ENCODE measurements around the gene THAP4. TPM values are rescaled to one million over a fixed set of nuclear protein-coding genes. Genes with fewer than 3 reads are reported as not detected.

THAP4 gene
- polyA plus RNA-seq, 3 donors: 15.1 to 25.9 (median 16.3) TPM

DNA sequence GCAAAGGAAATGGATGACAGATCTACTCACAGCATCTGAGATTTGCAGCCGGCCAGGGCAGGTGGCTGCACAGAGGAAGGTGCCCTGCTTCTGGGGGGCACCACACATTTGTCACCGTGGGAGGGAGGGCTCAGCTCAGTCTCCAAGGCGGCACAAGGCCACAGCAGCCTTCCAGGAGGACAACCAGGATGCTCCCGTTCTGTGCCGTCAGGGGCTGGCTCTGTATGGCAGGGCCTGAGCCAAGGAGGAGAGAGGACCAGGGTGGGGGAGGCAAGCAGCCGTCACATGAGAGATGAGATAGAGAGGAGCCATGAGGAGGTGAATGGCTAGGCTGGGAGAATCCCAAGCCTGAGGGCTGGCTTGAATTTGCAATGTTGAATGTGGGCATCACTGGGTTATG, 83.0 kb downstream of the THAP4 start:
- peaks cover 47 to 75% (median 48%) of the 10 kb centered on the region in 3 donors for H3K27me3 Mint-ChIP-seq (ENCODE audit: low read depth in 3 of 3)

GRCh38 chr2:241553512-241553830, 83.5 kb downstream of the THAP4 start:
- H2AFZ ChIP-seq (ENCODE audit: insufficient read depth, low read depth, low read length, poor library complexity, severe bottlenecking): no peak overlapping the region
- peaks cover 48 to 71% (median 48%) of the 10 kb centered on the region in 3 donors for H3K27me3 Mint-ChIP-seq (ENCODE audit: low read depth in 3 of 3)

More for the DNA sequence above, 83.0 kb downstream of the THAP4 start:
- Histone ChIP-seq H4K20me1 (ENCODE audit: insufficient read depth, low read length) (no peaks in the 10 kb centered on the region), H3K9me3 (replicated peaks in 1 of 2; ENCODE audit: control insufficient read depth in 1 of 2, insufficient read depth in 1 of 2, low read length in 2 of 2) (peaks cover 12 to 24% of the 10 kb centered on the region in 2 donors), H3K27ac (ENCODE audit: low read depth in 1 of 2, low read length in 2 of 2) (no peak overlapping the region), H3K36me3 (replicated peaks in 1 of 2; ENCODE audit: control insufficient read depth in 1 of 2, insufficient read depth in 2 of 2, low read length in 2 of 2) (no peaks in the 10 kb centered on the region), H2AFZ (ENCODE audit: insufficient read depth, low read depth, low read length, poor library complexity, severe bottlenecking) (no peak overlapping the region), H3K4me2 (replicated peaks; ENCODE audit: extremely low read depth, low read length, poor library complexity, severe bottlenecking) (no peak overlapping the region), H3K4me1 (ENCODE audit: control insufficient read depth in 1 of 2, insufficient read depth in 2 of 2, low read length in 2 of 2) (peaks cover 0 to 5% of the 10 kb centered on the region in 2 donors), H3K27me3 (ENCODE audit: control insufficient read depth in 2 of 2, insufficient read depth in 2 of 2, low read length in 2 of 2) (peaks cover 19 to 36% of the 10 kb centered on the region in 2 donors), H3K4me3 (replicated peaks in 1 of 3; ENCODE audit: low read depth in 2 of 3, low read length in 3 of 3) (no peak overlapping the region), H3K9ac (ENCODE audit: insufficient read depth, low read length, poor library complexity, severe bottlenecking) (peak overlapping the region; percentile 4), H3K79me2 (ENCODE audit: insufficient read depth, low read length) (no peaks in the 10 kb centered on the region)
- intact Hi-C loops (cut with micrococcal nuclease): no loop called here
- no peak for DNase-seq
- Mint-ChIP-seq H3K4me1 (peaks cover 3% of the 10 kb centered on the region), H3K9me3 (peaks cover 10 to 35% (median 28%) of the 10 kb centered on the region in 7 donors), H3K4me3 (peak overlapping the region in 1 of 2 donors; percentile 46), H3K36me3 (peaks cover 0 to 9% of the 10 kb centered on the region in 2 donors), H3K27ac (no peak overlapping the region)
- 62% methylated on average over 4 of the region's 6 CpGs for WGBS (ENCODE audit: insufficient coverage)
- TF ChIP-seq CTCF (IDR thresholded peaks at IDR 0.05): no peak

More at GRCh38 chr2:241553512-241553830, 83.5 kb downstream of the THAP4 start:
- H3K4me2 ChIP-seq (replicated peaks; ENCODE audit: extremely low read depth, low read length, poor library complexity, severe bottlenecking): no peak overlapping the region
- no peaks in the 10 kb centered on the region for H3K79me2 ChIP-seq (ENCODE audit: insufficient read depth, low read length)
- H3K27me3 ChIP-seq (ENCODE audit: control insufficient read depth in 2 of 2, insufficient read depth in 2 of 2, low read length in 2 of 2): peaks cover 18 to 35% of the 10 kb centered on the region in 2 donors
- Mint-ChIP-seq H3K4me1 (peaks cover 3% of the 10 kb centered on the region), H3K9me3 (peaks cover 10 to 35% (median 28%) of the 10 kb centered on the region in 7 donors), H3K27ac (no peak overlapping the region), H3K36me3 (peaks cover 0 to 9% of the 10 kb centered on the region in 2 donors), H3K4me3 (no peak overlapping the region)
- peaks cover 12 to 23% of the 10 kb centered on the region in 2 donors for H3K9me3 ChIP-seq (replicated peaks in 1 of 2; ENCODE audit: control insufficient read depth in 1 of 2, insufficient read depth in 1 of 2, low read length in 2 of 2)
- WGBS (ENCODE audit: insufficient coverage): no CpG with 5 or more reads among the region's 12 CpGs
- no peaks in the 10 kb centered on the region for H3K36me3 ChIP-seq (replicated peaks in 1 of 2; ENCODE audit: control insufficient read depth in 1 of 2, insufficient read depth in 2 of 2, low read length in 2 of 2)
- DNase-seq: no peak
- TF ChIP-seq CTCF (IDR thresholded peaks at IDR 0.05): no peak
- intact Hi-C loops (cut with micrococcal nuclease): no loop called here
- H3K27ac ChIP-seq (ENCODE audit: low read depth in 1 of 2, low read length in 2 of 2): no peak overlapping the region
- no peaks in the 10 kb centered on the region for H4K20me1 ChIP-seq (ENCODE audit: insufficient read depth, low read length)
- H3K4me1 ChIP-seq (ENCODE audit: control insufficient read depth in 1 of 2, insufficient read depth in 2 of 2, low read length in 2 of 2): peaks cover 0 to under 1% of the 10 kb centered on the region in 2 donors
- H3K9ac ChIP-seq (ENCODE audit: insufficient read depth, low read length, poor library complexity, severe bottlenecking): no peak overlapping the region
- H3K4me3 ChIP-seq (replicated peaks in 1 of 3; ENCODE audit: low read depth in 2 of 3, low read length in 3 of 3): no peak overlapping the region

Measured in CD14-positive monocyte (primary cell).